WTC11 (cell line): ENCODE measurements around the gene CHRNB1.

ENCODE experiments used
- ATF2 ChIP-seq: sonication (generic); formaldehyde crosslinking; IDR thresholded peaks from 2 replicates; pipeline ENCODE4 v1.8.1; 2022; ENCODE audit warnings: low read depth, missing genetic modification reagents, borderline replicate concordance
- CTCF ChIP-seq: fragments of 200-600 bp; IDR thresholded peaks from 2 replicates; pipeline ENCODE4 v1.8.0; 2022; ENCODE audit warnings: antibody characterized with exemption
- NFYB ChIP-seq: sonication (generic); formaldehyde crosslinking; conservative IDR thresholded peaks from 2 replicates; pipeline ENCODE4 v1.8.0; 2022; ENCODE audit warnings: low read depth, missing genetic modification reagents
- PREB ChIP-seq: sonication (generic); formaldehyde crosslinking; IDR thresholded peaks from 2 replicates; pipeline ENCODE4 v1.8.1; 2022; ENCODE audit warnings: mild to moderate bottlenecking, missing genetic modification reagents, moderate library complexity, borderline replicate concordance

GRCh38 chr17:7436556-7437368, 8.1 kb upstream of the CHRNB1 start:
- TF ChIP-seq NFYB (CRISPR knock-in tag) (no peak; the same call in 1 of the 2 replicates), CTCF (no peak), PREB (CRISPR knock-in tag) (no peak), ATF2 (CRISPR knock-in tag) (no peak)
